ENCODE results near the gene STAP2. TPM values are rescaled to one million over a fixed set of nuclear protein-coding genes. Genes with fewer than 3 reads are reported as not detected.

The STAP2 gene
- total and polyA plus RNA-seq, 10 of the 15 experiments (the other 5 are each of a cell fraction or from before 2014, with no cell fraction given): 0.84 to 22.4 (median 15.2) TPM

DNA sequence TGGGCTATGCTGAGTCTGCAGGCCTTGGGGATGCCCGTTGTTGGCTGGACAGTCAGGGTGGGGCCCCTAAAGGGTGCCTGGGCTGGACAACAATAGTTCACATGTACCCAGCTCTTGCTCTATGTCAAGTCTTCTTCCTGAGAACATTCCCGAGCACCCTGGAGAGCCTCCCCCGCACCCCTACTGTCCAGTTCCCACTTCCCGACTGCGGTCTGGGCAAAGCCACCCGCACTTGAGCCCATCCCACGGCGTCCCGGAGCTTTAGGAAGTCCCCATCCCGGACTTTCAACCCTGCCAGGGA lies 3.6 kb upstream of the STAP2 start (continued):
- TF ChIP-seq, protein P1, sequence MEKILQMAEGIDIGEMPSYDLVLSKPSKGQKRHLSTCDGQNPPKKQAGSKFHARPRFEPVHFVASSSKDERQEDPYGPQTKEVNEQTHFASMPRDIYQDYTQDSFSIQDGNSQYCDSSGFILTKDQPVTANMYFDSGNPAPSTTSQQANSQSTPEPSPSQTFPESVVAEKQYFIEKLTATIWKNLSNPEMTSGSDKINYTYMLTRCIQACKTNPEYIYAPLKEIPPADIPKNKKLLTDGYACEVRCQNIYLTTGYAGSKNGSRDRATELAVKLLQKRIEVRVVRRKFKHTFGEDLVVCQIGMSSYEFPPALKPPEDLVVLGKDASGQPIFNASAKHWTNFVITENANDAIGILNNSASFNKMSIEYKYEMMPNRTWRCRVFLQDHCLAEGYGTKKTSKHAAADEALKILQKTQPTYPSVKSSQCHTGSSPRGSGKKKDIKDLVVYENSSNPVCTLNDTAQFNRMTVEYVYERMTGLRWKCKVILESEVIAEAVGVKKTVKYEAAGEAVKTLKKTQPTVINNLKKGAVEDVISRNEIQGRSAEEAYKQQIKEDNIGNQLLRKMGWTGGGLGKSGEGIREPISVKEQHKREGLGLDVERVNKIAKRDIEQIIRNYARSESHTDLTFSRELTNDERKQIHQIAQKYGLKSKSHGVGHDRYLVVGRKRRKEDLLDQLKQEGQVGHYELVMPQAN (conservative IDR thresholded peaks at IDR 0.05): 0 out of 2 replicates have a peak, but pooled peaks have one; percentile 34

DNA sequence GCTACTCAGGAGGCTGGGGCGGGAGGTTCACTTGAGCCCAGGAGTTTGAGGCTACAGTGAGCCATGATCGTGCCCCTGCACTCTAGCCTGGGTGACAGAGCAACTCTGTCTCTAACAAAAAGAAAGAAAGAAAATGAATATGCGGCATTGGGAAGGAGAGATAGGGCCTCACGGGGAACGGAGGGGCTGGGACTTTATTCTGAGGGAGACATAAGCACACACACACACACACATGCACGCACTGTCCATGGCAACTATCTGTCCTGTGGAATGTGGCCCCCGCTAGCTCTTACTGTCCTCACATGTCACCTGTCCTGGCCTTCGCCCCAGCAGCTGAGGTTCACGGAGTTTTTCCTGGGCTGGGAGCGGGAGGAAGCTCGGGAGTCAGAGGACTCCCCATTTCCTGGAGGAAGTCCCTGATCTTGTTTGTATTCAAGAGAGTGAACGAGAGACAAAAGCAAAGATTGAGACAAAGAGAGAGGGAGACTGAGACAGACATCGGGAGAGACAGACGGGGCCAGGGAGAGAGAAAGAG lies 654 bp downstream of the STAP2 start:
- no peaks in the 10 kb centered on the region for H3K9me3 ChIP-seq (replicated peaks; ENCODE audit: control insufficient read depth, insufficient read depth, low read length)
- intact Hi-C loops (cut with micrococcal nuclease; ENCODE audit: unreplicated experiment): no loop called here
- peak overlapping the region; percentile 83 for H2AFZ ChIP-seq (ENCODE audit: control insufficient read depth, low read depth, low read length)
- H3K9ac ChIP-seq (ENCODE audit: control insufficient read depth, insufficient read depth, low read length): peak overlapping the region; percentile 72
- in situ Hi-C loops (cut with MboI): no loop called here
- H3K27ac ChIP-seq (ENCODE audit: control insufficient read depth, insufficient read depth): peak overlapping the region; percentile 81
- POLR2A ChIA-PET: interaction anchor here (0.5 to 0.8 kb wide), 2 partner anchors 30 to 61 kb away, joined by 3 read pairs; no protein-coding TSS in a partner anchor
- FAIRE-seq (no peak), DNase-seq (ENCODE audit: low read depth, low spot score) (no peak), ATAC-seq (no peak)
- H3K4me1 ChIP-seq (ENCODE audit: control insufficient read depth, insufficient read depth, low read length): peaks cover 7% of the 10 kb centered on the region
- H4K20me1 ChIP-seq (ENCODE audit: control insufficient read depth, insufficient read depth): no peaks in the 10 kb centered on the region
- WGBS (ENCODE audit: insufficient coverage, insufficient replicate concordance, low lambda C conversion rate, missing lambda C conversion rate): 32% methylated on average over 14 of the region's 14 CpGs
- CTCF ChIA-PET: interaction anchor here (1.0 to 2.4 kb wide), 3 partner anchors 14 to 71 kb away, joined by 3 to 10 read pairs (median 5); no protein-coding TSS in a partner anchor
- SMC1A ChIA-PET (ENCODE audit: uncharacterized antibody, unreplicated experiment): interaction anchor here (0.6 to 2.3 kb wide), 3 partner anchors 14 to 399 kb away, joined by 4 to 8 read pairs (median 4); partner anchors contain the start of gene CHAF1A
- H3K4me3 ChIP-seq: peak overlapping the region; percentile 85
- TSS peak; percentile 74 for BruUV-seq (replicated peaks)
- peak overlapping the region; percentile 87 for H3K4me2 ChIP-seq (ENCODE audit: control insufficient read depth, insufficient read depth)
- H3K79me2 ChIP-seq (ENCODE audit: control insufficient read depth, insufficient read depth, low read length): no peaks in the 10 kb centered on the region
- no peaks in the 10 kb centered on the region for H3K36me3 ChIP-seq (ENCODE audit: control insufficient read depth in 2 of 2, insufficient read depth in 2 of 2, low read length in 1 of 2)
- no peaks in the 10 kb centered on the region for H3K27me3 ChIP-seq (replicated peaks in 1 of 2; ENCODE audit: control insufficient read depth in 2 of 2, insufficient read depth in 2 of 2, low read length in 1 of 2)
- RAD21 ChIA-PET (ENCODE audit: unreplicated experiment): no interaction called here
- no peak for TF ChIP-seq SUPT20H (IDR thresholded peaks at IDR 0.05; ENCODE audit: borderline replicate concordance, control insufficient read depth, low read depth, low read length)
- TF ChIP-seq CBX3 (IDR thresholded peaks at IDR 0.05; ENCODE audit: borderline replicate concordance, low read depth): no peak
- TF ChIP-seq IKZF2 (IDR thresholded peaks at IDR 0.05): peak in 1 of 2 experiments; percentile 28; a peak in 1 of 4 replicates
- 0 out of 2 replicates have a peak, but pooled peaks have one; percentile 30 for TF ChIP-seq TAF1 (IDR thresholded peaks at IDR 0.05; ENCODE audit: borderline replicate concordance, low read depth, low read length)
- TF ChIP-seq, protein P2, sequence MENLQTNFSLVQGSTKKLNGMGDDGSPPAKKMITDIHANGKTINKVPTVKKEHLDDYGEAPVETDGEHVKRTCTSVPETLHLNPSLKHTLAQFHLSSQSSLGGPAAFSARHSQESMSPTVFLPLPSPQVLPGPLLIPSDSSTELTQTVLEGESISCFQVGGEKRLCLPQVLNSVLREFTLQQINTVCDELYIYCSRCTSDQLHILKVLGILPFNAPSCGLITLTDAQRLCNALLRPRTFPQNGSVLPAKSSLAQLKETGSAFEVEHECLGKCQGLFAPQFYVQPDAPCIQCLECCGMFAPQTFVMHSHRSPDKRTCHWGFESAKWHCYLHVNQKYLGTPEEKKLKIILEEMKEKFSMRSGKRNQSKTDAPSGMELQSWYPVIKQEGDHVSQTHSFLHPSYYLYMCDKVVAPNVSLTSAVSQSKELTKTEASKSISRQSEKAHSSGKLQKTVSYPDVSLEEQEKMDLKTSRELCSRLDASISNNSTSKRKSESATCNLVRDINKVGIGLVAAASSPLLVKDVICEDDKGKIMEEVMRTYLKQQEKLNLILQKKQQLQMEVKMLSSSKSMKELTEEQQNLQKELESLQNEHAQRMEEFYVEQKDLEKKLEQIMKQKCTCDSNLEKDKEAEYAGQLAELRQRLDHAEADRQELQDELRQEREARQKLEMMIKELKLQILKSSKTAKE (IDR thresholded peaks at IDR 0.05; ENCODE audit: low read depth, poor library complexity, severe bottlenecking): no peak
- no peak for TF ChIP-seq GATAD2B (conservative IDR thresholded peaks at IDR 0.05; ENCODE audit: low read depth)
- no peak for TF ChIP-seq FOXM1 (IDR thresholded peaks at IDR 0.05; ENCODE audit: low read depth, low read length)
- no peak for TF ChIP-seq HDAC6 (IDR thresholded peaks at IDR 0.05; ENCODE audit: unreplicated experiment)
- TF ChIP-seq, protein P3, sequence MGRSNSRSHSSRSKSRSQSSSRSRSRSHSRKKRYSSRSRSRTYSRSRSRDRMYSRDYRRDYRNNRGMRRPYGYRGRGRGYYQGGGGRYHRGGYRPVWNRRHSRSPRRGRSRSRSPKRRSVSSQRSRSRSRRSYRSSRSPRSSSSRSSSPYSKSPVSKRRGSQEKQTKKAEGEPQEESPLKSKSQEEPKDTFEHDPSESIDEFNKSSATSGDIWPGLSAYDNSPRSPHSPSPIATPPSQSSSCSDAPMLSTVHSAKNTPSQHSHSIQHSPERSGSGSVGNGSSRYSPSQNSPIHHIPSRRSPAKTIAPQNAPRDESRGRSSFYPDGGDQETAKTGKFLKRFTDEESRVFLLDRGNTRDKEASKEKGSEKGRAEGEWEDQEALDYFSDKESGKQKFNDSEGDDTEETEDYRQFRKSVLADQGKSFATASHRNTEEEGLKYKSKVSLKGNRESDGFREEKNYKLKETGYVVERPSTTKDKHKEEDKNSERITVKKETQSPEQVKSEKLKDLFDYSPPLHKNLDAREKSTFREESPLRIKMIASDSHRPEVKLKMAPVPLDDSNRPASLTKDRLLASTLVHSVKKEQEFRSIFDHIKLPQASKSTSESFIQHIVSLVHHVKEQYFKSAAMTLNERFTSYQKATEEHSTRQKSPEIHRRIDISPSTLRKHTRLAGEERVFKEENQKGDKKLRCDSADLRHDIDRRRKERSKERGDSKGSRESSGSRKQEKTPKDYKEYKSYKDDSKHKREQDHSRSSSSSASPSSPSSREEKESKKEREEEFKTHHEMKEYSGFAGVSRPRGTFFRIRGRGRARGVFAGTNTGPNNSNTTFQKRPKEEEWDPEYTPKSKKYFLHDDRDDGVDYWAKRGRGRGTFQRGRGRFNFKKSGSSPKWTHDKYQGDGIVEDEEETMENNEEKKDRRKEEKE (IDR thresholded peaks at IDR 0.05): no peak

All from GM12878 (cell line).